B cell (primary cell): ENCODE results near the gene SYCE3.

Experiments used
- EZH2 ChIP-seq: IDR thresholded peaks from 2 replicates; pipeline ENCODE4 v1.6.1; 2012; ENCODE audit warnings: borderline replicate concordance, low read depth, mild to moderate bottlenecking, moderate library complexity, low read length; ENCODE audit not compliant: insufficient read depth, poor library complexity, severe bottlenecking
- TF ChIP-seq, protein P1 (sequence below): fragments of 200-600 bp; IDR thresholded peaks from one replicate; pipeline ENCODE4 v1.8.0; 2022; ENCODE audit warnings: antibody characterized with exemption, mild to moderate bottlenecking

DNA sequence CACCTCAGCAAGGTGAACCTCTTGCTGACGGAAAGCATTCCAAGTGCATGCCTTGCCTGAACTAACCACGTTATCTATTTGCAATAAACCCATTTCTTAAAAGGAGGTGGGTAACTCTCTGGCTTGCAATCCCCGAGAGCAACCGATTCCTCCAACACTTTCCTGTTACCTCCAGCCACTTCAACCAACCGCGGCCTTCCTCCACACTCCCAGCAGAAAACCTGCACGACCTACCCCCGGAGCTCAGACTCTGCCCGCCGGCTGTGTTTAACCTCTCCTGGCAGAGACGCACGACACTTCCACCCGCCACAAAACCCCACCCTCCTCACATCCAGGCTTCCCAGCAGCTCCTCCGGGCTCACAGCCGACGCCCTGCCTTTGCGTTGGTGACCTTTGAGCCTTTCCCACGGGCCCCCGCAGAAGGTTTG, 38.0 kb downstream of the SYCE3 start:
- TF ChIP-seq, protein P1, sequence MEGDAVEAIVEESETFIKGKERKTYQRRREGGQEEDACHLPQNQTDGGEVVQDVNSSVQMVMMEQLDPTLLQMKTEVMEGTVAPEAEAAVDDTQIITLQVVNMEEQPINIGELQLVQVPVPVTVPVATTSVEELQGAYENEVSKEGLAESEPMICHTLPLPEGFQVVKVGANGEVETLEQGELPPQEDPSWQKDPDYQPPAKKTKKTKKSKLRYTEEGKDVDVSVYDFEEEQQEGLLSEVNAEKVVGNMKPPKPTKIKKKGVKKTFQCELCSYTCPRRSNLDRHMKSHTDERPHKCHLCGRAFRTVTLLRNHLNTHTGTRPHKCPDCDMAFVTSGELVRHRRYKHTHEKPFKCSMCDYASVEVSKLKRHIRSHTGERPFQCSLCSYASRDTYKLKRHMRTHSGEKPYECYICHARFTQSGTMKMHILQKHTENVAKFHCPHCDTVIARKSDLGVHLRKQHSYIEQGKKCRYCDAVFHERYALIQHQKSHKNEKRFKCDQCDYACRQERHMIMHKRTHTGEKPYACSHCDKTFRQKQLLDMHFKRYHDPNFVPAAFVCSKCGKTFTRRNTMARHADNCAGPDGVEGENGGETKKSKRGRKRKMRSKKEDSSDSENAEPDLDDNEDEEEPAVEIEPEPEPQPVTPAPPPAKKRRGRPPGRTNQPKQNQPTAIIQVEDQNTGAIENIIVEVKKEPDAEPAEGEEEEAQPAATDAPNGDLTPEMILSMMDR, result no peak
- TF ChIP-seq EZH2, result no peak
